Posterior vena cava (tissue), 2 donors: ENCODE results near the gene KRT81. TPM values are rescaled to one million over a fixed set of nuclear protein-coding genes. Genes with fewer than 3 reads are reported as not detected.

ENCODE experiments used
- DNase-seq: peaks from one replicate; pipeline ENCODE4 v3.0.0-alpha.2; 2020; ENCODE audit warnings: low spot score
- intact Hi-C, 2 donors: fragments of 100-400 bp; cut with DNase I; formaldehyde crosslinking; loops; one replicate each; pipeline versions ENCODE4 v1.14.1 to v1.14.2; 2022 to 2023
- long read RNA-seq, 2 donors: library from polyadenylated mRNA; unstranded; transcript quantifications; one replicate each; pipeline ENCODE4 v2.0.0, GENCODE V29; 2020 to 2021
- total RNA-seq, 2 donors: library from RNA; stranded (reverse); fragmentation: NEBNext Ultra II Directional; extraction: Animal tissue kit (Norgen Biotek cat#: 25700); gene quantifications; one replicate each; pipeline ENCODE4 v1.2.1, GENCODE V29; 2021
- donor health status: DM: yes; HTN: yes; CAD: no.
- donor health status: DM: yes; HTN: yes; CAD: no.

The KRT81 gene
- total RNA-seq = not detected
- long read RNA-seq, donor 1 = 0 reads
- long read RNA-seq, donor 2 = 0 reads

DNA sequence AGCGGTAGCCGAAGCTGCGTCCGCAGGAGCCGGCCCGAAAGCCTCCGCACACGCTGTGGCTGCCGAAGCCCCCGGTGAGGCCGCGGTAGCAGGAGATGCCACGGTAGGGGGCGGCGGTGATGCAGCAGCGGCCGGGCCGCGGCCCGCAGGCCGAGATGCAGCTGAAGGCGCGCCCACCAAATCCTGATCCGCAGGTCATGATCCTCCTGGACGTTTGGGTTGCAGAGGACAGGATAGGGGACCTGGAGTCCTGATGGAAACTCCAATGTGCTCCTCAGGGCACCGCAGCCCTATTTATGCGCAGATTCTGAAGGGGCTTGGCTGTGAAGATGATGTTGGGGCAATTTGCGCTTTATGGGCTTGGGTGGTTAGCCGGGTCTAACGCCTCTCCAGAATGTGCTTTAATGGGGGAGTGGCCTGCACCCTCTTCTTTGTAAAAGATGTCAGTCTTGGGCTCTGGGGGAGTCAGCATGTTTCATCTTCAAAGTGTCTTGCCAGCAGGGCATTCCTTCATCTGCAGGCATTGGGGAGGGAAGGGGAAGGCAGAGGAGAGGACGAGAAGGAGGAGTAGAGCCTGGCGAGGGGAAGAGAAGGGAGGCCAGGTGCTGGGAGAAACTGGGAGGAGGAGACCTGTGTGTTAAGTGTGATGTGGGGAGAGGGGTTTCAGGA lies at the start of gene KRT81:
Gene KRT81, minus strand, starts transcription at position 268 of the 669 bp plus-strand sequence. Its CDS starts 69 bp downstream, at position 199.
- intact Hi-C loops = no loop called here
- peak; percentile 15 for DNase-seq

DNA sequence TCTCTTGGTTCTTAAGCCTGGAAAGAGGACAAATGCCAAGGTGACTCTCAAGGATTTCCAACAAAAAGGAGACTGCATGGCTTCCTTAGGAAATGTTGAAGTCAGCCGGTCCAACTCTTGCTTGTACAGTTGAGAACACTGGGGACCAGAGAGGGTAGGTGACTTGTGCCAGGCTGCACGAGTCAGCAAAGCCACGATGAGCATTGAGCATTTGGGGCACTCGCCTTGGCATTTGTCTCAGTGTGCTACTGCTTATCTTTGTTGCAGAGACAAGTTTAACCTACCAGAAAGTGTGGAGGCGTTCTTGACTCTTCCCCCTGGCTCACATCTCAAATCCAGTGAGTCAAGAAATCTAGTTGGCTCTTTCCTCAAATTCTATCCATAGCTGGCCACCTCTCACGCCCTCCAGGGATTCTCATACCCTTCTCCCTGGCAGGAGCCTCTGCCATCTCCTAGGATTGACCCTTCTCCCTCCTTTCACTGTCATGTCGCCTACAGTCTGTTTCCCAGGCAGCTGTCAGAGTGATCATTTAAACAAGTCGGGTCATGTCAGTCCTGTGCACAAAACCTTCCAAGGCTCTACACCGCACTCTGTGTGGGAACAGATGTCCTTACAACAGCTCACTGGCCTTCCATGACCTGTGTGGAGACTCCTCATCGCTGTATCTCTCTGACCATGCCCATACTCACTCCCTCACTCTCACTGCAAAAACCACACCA lies 47.1 kb upstream of the KRT81 start:
- intact Hi-C loops = loop anchor here in 1 of 2 donors (10.0 kb wide), 1 partner anchor 656 kb away; no protein-coding TSS in a partner anchor
- DNase-seq = no peak

DNA sequence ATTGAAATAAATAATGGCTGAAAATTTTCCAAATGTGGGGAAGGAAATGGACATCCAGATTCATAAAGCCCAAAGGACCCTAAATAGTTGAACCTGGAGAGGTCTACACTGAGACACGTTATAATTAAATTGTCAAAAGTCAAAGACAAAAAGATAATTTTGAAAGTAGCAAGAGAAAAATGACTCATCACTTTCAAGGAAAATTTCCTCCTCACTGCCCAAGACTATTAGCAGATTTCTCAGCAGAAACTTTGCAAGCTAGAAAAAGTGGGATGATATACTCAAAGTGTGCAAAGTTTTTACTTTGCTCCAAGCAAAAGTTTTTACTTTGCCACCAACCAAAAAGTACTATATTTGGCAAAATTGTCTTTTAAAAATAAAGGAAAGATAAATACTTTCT lies 45.7 kb upstream of the KRT81 start:
- intact Hi-C loops = loop anchor here in 1 of 2 donors (10.0 kb wide), 1 partner anchor 658 kb away; no protein-coding TSS in a partner anchor
- DNase-seq = no peak

DNA sequence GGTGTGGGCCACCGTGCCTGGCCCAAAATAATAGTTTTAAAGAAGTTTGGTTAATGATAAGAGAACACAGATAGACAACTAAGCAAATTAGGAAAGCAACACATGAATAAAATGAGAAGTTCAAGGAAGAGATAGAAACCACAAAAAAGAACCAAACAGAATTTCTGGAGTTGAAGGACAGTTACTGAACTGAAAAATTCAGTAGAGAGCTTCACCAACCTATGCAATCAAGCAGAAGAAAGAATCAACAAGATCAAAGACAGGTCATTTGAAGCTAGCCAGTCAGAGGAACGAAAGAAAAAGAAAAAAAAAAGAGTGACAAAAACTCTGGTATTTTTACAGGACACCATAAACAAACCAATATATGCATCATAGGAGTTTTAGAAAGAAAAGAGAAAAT lies 45.3 kb upstream of the KRT81 start:
- intact Hi-C loops = loop anchor here in 1 of 2 donors (10.0 kb wide), 1 partner anchor 658 kb away; no protein-coding TSS in a partner anchor
- DNase-seq = no peak

DNA sequence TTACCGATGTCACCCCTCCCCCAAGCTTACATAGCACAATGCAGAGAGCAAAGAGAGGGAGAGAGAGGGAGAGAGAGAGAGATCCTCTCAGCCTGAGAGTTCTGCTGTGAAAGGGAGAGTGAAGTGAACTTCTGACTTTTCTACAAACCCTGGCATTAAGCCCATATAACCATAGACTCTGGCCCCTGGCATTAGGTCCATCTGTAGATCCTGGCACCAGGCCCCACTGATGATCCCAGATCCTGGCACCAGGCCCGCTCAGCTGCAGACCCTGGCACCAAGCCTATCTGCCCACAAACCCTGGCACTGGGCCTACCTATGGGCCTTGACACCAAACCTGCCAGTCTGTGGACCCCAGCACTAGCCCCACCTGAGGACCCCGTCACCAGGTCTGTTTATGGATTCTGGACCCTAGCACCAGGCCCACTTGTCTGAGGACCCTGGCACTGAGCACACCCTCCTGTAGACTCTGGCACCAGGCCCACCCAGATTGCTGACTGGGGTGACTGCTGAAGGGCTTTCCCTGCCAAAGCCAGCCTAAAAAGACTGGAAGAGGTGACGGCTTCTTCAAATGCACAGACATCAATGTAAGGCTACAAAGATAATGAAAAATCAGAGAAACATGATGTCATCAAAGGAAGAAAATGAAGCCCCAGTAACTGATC lies 44.4 kb upstream of the KRT81 start:
- intact Hi-C loops = loop anchor here in 1 of 2 donors (10.0 kb wide), 1 partner anchor 659 kb away; no protein-coding TSS in a partner anchor
- no peak for DNase-seq

DNA sequence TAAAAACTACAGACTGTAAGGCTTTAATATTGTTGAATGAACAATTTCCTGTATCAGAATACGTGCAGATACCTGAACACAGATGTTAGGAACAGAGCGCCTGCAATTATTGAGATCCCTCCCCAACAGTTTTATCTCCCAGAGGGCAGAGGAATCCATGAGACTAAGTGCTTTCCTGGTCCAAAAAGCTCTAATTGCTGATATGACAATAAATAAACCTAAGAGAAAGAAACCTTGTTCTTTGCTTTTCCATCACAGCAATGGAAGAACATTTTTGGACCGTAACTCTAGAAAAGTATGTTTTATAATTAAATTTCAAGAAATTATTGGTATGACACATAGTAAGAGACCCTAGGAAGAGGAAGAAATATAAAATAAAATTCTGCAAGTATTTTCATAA lies 42.9 kb upstream of the KRT81 start:
- DNase-seq = no peak
- intact Hi-C loops = loop anchor here in 1 of 2 donors (5.0 to 10.0 kb wide), 2 partner anchors 182 to 661 kb away; no protein-coding TSS in a partner anchor

DNA sequence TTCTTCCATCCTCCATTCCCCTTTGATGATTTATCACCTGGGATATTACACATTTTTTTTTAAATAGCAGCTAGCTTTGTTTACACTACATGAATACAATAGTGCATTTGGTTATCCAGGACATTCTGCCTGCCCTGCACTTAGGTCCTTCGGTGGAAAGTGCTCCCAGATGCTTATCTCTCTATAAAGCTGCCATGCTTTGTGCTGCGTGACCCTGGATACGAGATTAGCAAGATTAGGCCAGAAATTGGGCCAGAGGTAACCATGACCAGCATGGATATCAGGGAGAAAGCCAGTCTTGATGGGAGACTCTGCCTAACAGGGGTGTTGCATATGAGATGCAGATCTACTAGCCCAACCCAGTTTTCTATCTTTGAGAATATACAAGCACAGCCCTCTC lies 42.0 kb upstream of the KRT81 start:
- DNase-seq = peak; percentile 14
- intact Hi-C loops = loop anchor here in 1 of 2 donors (5.0 to 10.0 kb wide), 2 partner anchors 181 to 661 kb away; no protein-coding TSS in a partner anchor

DNA sequence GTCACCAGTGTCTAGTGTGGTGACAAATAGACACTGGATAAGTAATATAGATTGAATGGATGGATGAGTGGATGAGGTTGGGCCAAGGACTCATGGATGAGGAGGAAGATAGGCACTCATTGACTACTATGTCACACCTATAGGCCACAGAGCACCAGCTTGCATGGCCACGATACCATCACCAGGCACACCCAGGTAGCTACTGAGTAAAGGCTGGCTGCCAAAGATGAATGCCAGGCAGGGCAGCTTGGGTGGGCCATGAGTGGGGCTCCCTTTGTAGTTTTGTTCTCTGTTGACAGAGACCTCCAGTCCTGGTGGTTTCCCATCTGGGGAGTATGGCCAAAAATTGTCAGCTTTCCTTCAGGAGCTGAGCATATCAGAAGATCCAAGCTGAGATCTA lies 41.0 kb upstream of the KRT81 start:
- peak; percentile 54 for DNase-seq

DNA sequence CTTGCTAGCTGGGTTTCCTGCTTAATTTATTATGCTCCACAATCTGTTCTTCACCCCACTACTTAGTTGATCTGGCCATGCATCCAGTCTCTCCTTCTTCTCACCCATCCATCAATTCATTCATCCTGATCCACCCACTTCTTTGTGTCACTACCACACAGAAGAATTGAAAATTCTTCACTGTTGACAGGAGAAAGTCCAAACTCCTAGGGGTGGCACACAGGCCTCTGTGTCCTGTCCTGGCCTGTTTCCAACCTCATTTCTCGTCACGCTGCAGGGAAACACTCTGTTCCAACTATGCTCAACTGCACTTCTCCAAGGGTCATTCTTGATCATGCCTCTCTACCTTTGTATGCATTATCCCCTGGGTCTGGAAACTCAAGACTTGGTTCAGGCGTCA lies 40.5 kb upstream of the KRT81 start:
- intact Hi-C loops = loop anchor here in 1 of 2 donors (5.0 to 10.0 kb wide), 2 partner anchors 180 to 663 kb away; no protein-coding TSS in a partner anchor
- DNase-seq = peak; percentile 12

More for the DNA sequence above, 41.0 kb upstream of the KRT81 start:
- intact Hi-C loops = loop anchor here in 1 of 2 donors (5.0 to 10.0 kb wide), 2 partner anchors 180 to 662 kb away; no protein-coding TSS in a partner anchor

DNA sequence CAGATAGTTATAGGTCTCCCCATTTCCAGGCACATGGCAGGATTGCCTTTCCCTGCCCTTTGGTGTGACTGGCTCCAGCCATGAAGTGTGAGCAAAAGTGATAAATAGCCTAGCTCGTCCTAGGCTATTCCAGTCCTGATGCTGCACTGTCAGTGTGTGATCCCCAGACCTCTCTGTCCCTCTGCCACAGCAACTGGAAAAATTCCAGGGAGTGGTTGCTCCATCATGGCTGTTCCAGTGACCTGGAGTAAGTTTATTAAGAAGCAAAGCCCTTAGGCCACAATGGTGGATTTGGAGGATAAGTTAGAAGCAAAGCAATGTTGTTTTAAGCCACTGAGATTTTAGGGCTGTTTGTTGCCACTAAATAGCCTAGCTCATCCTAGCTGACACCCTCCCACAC lies 39.7 kb upstream of the KRT81 start:
- DNase-seq = no peak
- intact Hi-C loops = loop anchor here in 1 of 2 donors (5.0 to 10.0 kb wide), 2 partner anchors 179 to 664 kb away; no protein-coding TSS in a partner anchor

DNA sequence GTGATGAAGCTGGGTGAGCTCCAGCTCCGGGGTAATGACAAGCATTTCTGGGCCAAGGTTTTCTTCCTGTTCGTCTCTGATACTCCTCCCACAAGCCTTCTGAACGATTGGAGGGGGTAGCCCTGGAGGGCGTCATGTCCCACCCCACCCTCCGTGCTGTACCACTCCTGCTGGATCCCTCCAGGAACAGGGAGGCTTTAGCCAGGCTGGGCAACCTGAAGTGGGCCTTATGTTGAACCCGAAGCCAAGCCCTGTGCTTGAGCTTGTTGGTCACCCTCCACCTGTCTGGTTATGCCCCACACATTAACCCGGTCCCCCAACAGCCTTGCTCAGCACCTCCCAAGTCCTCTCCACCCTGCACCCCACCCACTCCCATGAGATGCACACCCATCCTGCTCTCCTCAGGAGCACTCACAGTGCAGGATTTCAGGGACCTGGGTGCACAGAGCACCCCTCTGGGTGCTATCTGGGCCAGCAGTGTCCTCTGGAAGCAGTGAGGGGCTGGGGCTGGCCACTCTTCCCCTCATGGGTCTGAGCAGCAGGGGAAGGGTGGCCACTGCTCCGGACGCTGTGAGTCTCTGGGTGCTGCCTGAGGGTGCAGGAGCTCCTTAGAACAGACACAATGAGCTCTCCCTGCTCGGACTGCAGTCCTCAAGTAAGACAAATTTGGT lies 36.6 kb upstream of the KRT81 start:
- intact Hi-C loops = loop anchor here in 1 of 2 donors (5.0 kb wide), 1 partner anchor 171 kb away; no protein-coding TSS in a partner anchor
- peak; percentile 53 for DNase-seq

DNA sequence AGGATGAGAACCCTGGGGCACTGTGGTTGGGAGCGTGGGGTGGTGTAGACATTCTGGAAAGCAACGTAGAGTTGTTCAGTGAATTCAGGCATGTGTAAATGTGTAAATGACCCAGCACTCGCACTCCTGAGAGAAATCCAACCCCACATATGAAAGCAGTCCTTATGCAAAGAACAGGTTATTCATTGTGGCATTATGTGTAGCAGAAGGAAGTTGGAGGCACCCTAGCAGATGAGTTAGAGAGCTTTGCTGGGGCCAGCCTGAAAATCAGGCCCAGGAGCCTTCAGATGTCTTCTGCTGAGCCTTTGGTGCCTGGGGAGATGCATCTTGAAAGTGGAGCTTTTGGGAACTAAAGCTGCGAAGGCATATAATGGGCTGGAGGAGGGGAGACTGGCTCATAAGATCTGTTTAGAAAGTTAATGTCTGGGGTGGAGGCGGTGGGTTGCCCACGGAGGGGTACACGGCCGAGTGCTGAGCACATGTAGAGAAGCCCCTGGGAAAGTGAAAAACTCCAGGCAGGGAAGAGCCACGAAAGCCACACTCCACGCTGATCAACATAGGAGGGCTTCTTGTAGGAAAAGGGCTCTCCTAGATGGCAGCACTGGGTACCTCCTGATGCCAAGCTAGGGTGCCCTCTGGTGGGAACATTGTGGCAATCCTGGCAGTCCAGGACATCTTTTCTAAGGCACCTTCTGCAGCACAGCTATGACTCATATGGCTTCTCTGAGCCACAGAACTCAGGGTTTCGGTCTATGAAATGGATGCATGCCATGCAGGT lies 35.9 kb upstream of the KRT81 start:
- intact Hi-C loops = loop anchor here in 1 of 2 donors (5.0 kb wide), 1 partner anchor 170 kb away; no protein-coding TSS in a partner anchor
- DNase-seq = peak; percentile 83

DNA sequence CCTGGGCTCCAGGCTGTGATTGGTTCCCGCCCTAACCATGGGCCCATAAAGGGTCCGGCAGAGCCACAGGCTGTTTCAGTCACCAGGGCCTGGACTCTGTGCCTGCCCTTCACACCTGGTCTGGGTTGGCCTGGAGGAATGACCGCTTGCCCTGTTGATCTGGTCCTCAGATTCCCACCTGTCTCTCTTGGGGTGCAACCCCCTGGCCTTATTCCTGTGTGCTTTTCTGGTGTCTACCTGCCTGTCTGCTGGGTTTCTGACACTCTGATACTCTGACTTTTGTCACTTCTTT lies 32.8 kb upstream of the KRT81 start:
- peak; percentile 49 for DNase-seq
- intact Hi-C loops = no loop called here

DNA sequence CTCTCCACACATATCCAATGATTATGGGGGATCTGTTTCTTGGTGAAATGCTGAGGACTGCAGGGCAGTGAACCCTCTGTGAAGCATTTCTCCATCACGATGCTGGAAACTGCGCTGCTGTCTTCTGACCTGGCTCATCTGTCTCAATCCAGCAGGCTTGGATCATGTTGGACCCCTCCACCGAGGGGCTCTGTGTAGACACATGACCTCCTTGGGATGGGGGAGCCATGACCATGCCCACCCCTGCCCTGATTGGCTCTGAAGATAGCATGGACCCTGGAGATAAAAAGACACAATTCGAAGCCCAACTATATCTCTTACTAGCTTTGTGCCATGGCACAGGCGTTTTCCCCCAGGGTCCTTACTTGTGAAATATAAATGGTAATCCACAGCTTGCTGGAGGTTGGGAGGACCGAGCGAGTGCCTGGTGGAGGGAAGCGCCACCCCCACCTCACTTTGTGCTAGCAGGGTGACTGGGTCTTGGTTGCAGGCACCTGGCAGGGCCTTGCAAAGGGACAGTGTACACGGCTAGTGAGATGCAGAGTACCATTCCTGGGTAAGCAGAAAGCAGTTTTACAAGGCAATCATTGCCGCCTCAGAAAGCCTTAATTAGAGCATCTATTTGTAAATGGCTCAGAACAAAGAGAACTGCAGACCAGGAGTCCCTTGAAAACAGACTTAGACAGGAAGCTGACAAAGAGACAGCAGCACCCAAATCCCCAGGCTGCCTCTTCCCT lies 32.2 kb upstream of the KRT81 start:
- intact Hi-C loops = no loop called here
- peak; percentile 69 for DNase-seq

DNA sequence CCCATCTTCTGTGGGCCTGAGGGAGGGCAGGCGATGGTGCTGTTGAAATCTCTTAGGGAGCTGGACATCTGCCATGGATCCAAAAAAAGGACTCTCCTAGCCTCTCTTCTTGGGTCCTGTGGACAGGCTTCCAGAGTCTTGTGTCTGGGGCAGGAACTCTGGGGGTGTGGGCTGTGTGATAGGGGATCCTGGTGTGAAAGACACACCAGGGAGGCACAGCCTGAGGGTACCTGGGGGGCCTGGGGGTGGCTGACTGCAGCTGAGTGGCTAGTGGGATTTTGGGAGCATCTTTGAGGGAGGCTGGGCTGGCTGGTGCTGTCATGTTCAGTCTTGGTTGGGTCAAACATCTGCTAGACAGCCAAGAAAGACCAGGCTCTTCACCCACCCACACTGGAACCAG lies 31.7 kb upstream of the KRT81 start:
- intact Hi-C loops = no loop called here
- no peak for DNase-seq

DNA sequence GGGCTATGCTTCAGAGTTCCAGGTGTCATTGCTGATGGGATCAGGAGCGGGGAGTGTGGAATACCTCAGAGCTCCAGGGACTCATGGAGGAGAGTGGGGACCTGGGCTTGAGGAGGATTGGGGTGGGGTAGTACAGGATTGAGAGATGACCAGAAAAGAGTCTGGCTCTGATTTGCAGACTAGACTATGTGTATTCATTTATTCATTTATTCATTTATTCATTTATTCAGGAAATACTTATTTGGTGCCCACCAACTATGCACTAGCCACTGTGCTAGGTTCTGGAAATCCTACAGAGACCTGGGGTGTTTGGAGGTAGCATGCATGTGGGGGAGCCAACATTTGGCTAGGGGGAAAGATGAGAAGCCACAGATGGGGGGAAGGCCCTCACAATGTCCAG lies 30.7 kb upstream of the KRT81 start:
- intact Hi-C loops = no loop called here

DNA sequence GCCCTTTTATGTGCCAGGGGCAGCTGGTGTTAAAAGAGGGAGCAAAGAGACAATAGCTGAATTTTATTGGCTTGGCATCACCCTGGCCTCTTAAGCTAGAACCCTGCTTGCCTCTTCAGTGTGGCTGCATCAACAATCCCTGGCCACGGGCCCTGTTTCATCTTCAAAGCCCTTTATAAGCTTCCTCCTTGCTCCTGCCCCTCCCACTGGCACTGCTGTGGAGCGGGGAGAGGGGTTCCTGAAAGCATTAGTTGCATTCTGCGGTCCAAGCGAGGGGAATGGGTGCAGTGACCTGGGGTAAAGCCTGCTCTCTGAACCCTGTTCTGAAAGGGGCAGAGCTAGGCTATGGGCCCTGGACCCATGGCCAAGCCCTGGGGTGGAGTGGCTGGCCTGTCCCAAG lies 30.1 kb upstream of the KRT81 start:
- DNase-seq = peak; percentile 31
- intact Hi-C loops = no loop called here

More for the DNA sequence above, 30.7 kb upstream of the KRT81 start:
- DNase-seq = peak; percentile 12
